GM12878 (cell line): ENCODE results near the gene SLC38A1. TPM values are rescaled to one million over a fixed set of nuclear protein-coding genes. Genes with fewer than 3 reads are reported as not detected.

Source experiments
- ATAC-seq: fragments of 200-7000 bp; cut with Tn5 transposase; 3 replicates; pipeline ENCODE4 v1.9.1; 2020; ENCODE audit warnings: mild to moderate bottlenecking, moderate library complexity
- BruUV-seq: library from RNA; stranded (reverse); fragments of 400-500 nt; replicated peaks from 2 replicates; lab custom pipeline; 2021; lab: Mats Ljungman, UMichigan
- CTCF ChIA-PET: fragments of 300-600 bp; sonication (Branson Sonifier 250); formaldehyde crosslinking; extraction: SDS; loops from one replicate; lab custom pipeline; 2021; ENCODE audit warnings: inconsistent platforms; lab: Yijun Ruan, JAX
- POLR2A ChIA-PET: fragments of 350-600 bp; formaldehyde crosslinking; extraction: SDS; loops from one replicate; lab custom pipeline; 2021; ENCODE audit warnings: inconsistent platforms; lab: Charles Lee
- RAD21 ChIA-PET: fragments of 300-600 bp; sonication (Branson Sonifier 250); formaldehyde crosslinking; loops from one replicate; lab custom pipeline; 2023; ENCODE audit warnings: antibody characterized with exemption; ENCODE audit not compliant: unreplicated experiment; lab: Charles Lee
- SMC1A ChIA-PET: fragments of 300-600 bp; sonication (Branson Sonifier 250); formaldehyde crosslinking; loops from one replicate; lab custom pipeline; 2023; ENCODE audit not compliant: unreplicated experiment, uncharacterized antibody; lab: Charles Lee
- DNase-seq: peaks from one replicate; pipeline ENCODE4 v3.0.0-alpha.2; 2011; ENCODE audit warnings: low read depth, low spot score
- FAIRE-seq: peaks from 3 replicates; lab custom pipeline; 2011; peaks lifted over from hg19 to GRCh38; lab: Jason Lieb, UNC
- H2AFZ ChIP-seq: 2 replicates; pipeline ENCODE4 v1.6.0; 2011; ENCODE audit warnings: low read depth, low read length, control low read depth; ENCODE audit not compliant: control insufficient read depth
- H3K27ac ChIP-seq: 2 replicates; pipeline ENCODE4 v1.5.1; 2011; ENCODE audit warnings: control low read depth; ENCODE audit not compliant: control insufficient read depth, insufficient read depth
- H3K27me3 ChIP-seq, 2 experiments: replicated peaks in 1 of 2; 2 replicates each; pipeline versions ENCODE4 v1.6.0 to v1.6.1; 2011; ENCODE audit warnings: low read length in 1 of 2; ENCODE audit not compliant: control insufficient read depth in 2 of 2, insufficient read depth in 2 of 2
- H3K36me3 ChIP-seq, 2 experiments: 2 replicates each; pipeline ENCODE4 v1.5.1; 2011; ENCODE audit warnings: low read length in 1 of 2; ENCODE audit not compliant: control insufficient read depth in 2 of 2, insufficient read depth in 2 of 2
- H3K4me1 ChIP-seq: 2 replicates; pipeline ENCODE4 v1.6.1; 2011; ENCODE audit warnings: mild to moderate bottlenecking, low read length, moderate library complexity, mixed read lengths; ENCODE audit not compliant: control insufficient read depth, insufficient read depth
- H3K4me2 ChIP-seq: 2 replicates; pipeline ENCODE4 v1.6.0; 2011; ENCODE audit warnings: control low read depth; ENCODE audit not compliant: control insufficient read depth, insufficient read depth
- H3K4me3 ChIP-seq: fragments of 200-600 bp; sonication (generic); 2 replicates; pipeline ENCODE4 v1.5.1; 2016
- H3K79me2 ChIP-seq: 2 replicates; pipeline ENCODE4 v1.6.0; 2011; ENCODE audit warnings: low read length; ENCODE audit not compliant: control insufficient read depth, insufficient read depth
- H3K9ac ChIP-seq: 2 replicates; pipeline ENCODE4 v1.8.0; 2011; ENCODE audit warnings: low read length, control low read depth, mixed read lengths; ENCODE audit not compliant: control insufficient read depth, insufficient read depth
- H3K9me3 ChIP-seq: replicated peaks from 3 replicates; pipeline ENCODE4 v1.5.1; 2011; ENCODE audit warnings: mild to moderate bottlenecking, low read length; ENCODE audit not compliant: control insufficient read depth, insufficient read depth
- H4K20me1 ChIP-seq: 2 replicates; pipeline ENCODE4 v1.6.0; 2011; ENCODE audit not compliant: control insufficient read depth, insufficient read depth
- ASH2L ChIP-seq: fragments of 300-600, 200-600 bp; sonication (generic); IDR thresholded peaks from 2 replicates; pipeline ENCODE4 v1.6.1; 2017; ENCODE audit warnings: low read depth, mild to moderate bottlenecking, borderline replicate concordance
- CREM ChIP-seq: IDR thresholded peaks from 2 replicates; pipeline ENCODE4 v1.6.1; 2014; ENCODE audit warnings: antibody characterized with exemption, low read depth
- HCFC1 ChIP-seq: fragments of 150-350 bp; IDR thresholded peaks from 2 replicates; pipeline ENCODE4 v1.6.1; 2014; ENCODE audit warnings: low read length
- KAT2A ChIP-seq: conservative IDR thresholded peaks from 2 replicates; pipeline ENCODE4 v1.6.1; 2011; ENCODE audit warnings: low read depth, low read length; ENCODE audit not compliant: control insufficient read depth
- KLF5 ChIP-seq: fragments of 450-650 bp; IDR thresholded peaks from 2 replicates; pipeline ENCODE4 v1.6.1; 2014; ENCODE audit warnings: mild to moderate bottlenecking; ENCODE audit not compliant: partially characterized antibody
- POLR2A ChIP-seq: IDR thresholded peaks from 2 replicates; pipeline ENCODE4 v1.6.1; 2011; ENCODE audit warnings: low read depth, mild to moderate bottlenecking, low read length
- RAD21 ChIP-seq: IDR thresholded peaks from 2 replicates; pipeline ENCODE4 v1.6.1; 2011; ENCODE audit warnings: mild to moderate bottlenecking, low read depth, low read length, moderate library complexity; ENCODE audit not compliant: insufficient read depth
- SMARCA5 ChIP-seq: fragments of 450-650 bp; IDR thresholded peaks from 2 replicates; pipeline ENCODE4 v1.6.1; 2017; ENCODE audit warnings: mild to moderate bottlenecking
- SP1 ChIP-seq: IDR thresholded peaks from one replicate; pipeline ENCODE4 v1.6.1; 2011; ENCODE audit warnings: low read depth, low read length
- SPI1 ChIP-seq: IDR thresholded peaks from 2 replicates; pipeline ENCODE4 v1.6.1; 2011; ENCODE audit warnings: low read depth, mild to moderate bottlenecking, low read length, moderate library complexity, borderline replicate concordance; ENCODE audit not compliant: insufficient read depth
- STAT3 ChIP-seq: IDR thresholded peaks from 2 replicates; pipeline ENCODE4 v1.6.1; 2011; ENCODE audit warnings: low read depth, low read length, improper control_type of control experiment
- SUPT20H ChIP-seq: IDR thresholded peaks from 2 replicates; pipeline ENCODE4 v1.6.1; 2011; ENCODE audit warnings: low read depth, mild to moderate bottlenecking, low read length, moderate library complexity, borderline replicate concordance; ENCODE audit not compliant: control insufficient read depth
- SUZ12 ChIP-seq: fragments of 200-600 bp; sonication (generic); IDR thresholded peaks from one replicate; pipeline ENCODE4 v1.6.1; 2018; ENCODE audit warnings: antibody characterized with exemption, mild to moderate bottlenecking; ENCODE audit not compliant: unreplicated experiment
- YY1 ChIP-seq: IDR thresholded peaks from 2 replicates; pipeline ENCODE4 v1.6.1; 2011; ENCODE audit warnings: low read depth, mild to moderate bottlenecking, low read length
- WGBS: methylation state at CpG from one replicate; pipeline ENCODE4 v1.1.6; 2016; ENCODE audit warnings: low lambda C conversion rate; ENCODE audit not compliant: insufficient replicate concordance, insufficient coverage; ENCODE audit errors: missing lambda C conversion rate; 5-methylcytosine and 5-hydroxymethylcytosine counted together
- in situ Hi-C: fragments of 300-500 bp; cut with MboI; formaldehyde crosslinking; loops from 9 replicates; pipeline ENCODE4 v1.14.3; 2018; ENCODE audit warnings: mixed read lengths
- intact Hi-C: fragments of 100-400 bp; cut with micrococcal nuclease; formaldehyde crosslinking; loops from one replicate; pipeline ENCODE4 v1.14.2; 2022; ENCODE audit not compliant: unreplicated experiment
- polyA plus RNA-seq, 11 experiments: library from polyadenylated mRNA; depleted of rRNA in 4 of 11; unstranded in 6 of 11; stranded (reverse) in 5 of 11; fragments of >200 nt; fragmentation: Nextera tagmentation in 4 of 11; fragmentation: Illumina TruSeq in 1 of 11; extraction: Ambion mirVana in 4 of 11; extraction: Trizol in 1 of 11; gene quantifications; 1 replicate in 1 of 11; 2 replicates in 10 of 11; pipeline versions ENCODE4 v1.2.1 to v1.2.3, GENCODE V29; 2011 to 2016; ENCODE audit warnings: inconsistent platforms in 2 of 11, missing spikeins in 2 of 11, low read depth in 1 of 11
- total RNA-seq, 4 experiments: library from RNA; depleted of rRNA in 3 of 4; stranded (reverse); fragments of >200 nt in 3 of 4; fragmentation: Illumina TruSeq in 1 of 4; extraction: Trizol in 1 of 4; gene quantifications; 2 replicates each; pipeline versions ENCODE4 v1.2.1 to v1.2.3, GENCODE V29; 2013 to 2021
- TF ChIP-seq, protein P1 (sequence below): fragments of 450-650 bp; formaldehyde crosslinking; IDR thresholded peaks from 2 replicates; pipeline ENCODE4 v1.4.0; 2022; ENCODE audit warnings: mild to moderate bottlenecking, moderate library complexity
- TF ChIP-seq, protein P2 (sequence below): fragments of 450-650 bp; IDR thresholded peaks from 2 replicates; pipeline ENCODE4 v1.6.1; 2016; ENCODE audit warnings: mild to moderate bottlenecking, moderate library complexity, borderline replicate concordance
- TF ChIP-seq, protein P3 (sequence below): fragments of 150-350 bp; IDR thresholded peaks from 2 replicates; pipeline ENCODE4 v1.6.1; 2014; ENCODE audit warnings: mild to moderate bottlenecking, low read depth, low read length

The SLC38A1 gene
- total and polyA plus RNA-seq, 10 of the 15 experiments (the other 5 are each of a cell fraction or from before 2014, with no cell fraction given), result 38.1 to 191 (median 144) TPM

DNA sequence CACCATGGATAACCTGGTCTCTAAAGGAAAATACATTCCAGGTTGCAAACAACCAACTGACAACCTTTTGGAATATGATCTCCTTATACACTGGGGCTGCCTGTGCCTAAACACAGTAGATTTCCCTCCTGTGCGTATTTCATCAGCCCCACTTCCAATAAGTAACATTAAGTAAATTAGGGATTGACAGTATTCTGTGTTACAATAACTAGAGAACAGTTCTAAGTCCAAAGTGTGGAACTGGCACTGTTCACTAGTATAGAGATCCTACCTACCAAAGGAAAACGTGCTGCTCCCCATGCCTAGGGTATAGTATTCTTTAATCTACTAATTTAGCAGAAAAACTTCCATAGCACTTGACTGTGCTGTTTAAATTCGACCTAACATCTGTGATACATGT, 82.8 kb downstream of the SLC38A1 start:
- ChIA-PET SMC1A (interaction anchor here (0.6 to 16.4 kb wide), 9 partner anchors 9 to 669 kb away, joined by 3 to 377 read pairs (median 5); no protein-coding TSS in a partner anchor), CTCF (interaction anchor here (0.9 to 4.7 kb wide), 7 partner anchors 9 to 115 kb away, joined by 3 to 33 read pairs (median 4); no protein-coding TSS in a partner anchor), RAD21 (interaction anchor here (1.1 to 2.8 kb wide), 8 partner anchors 16 to 78 kb away, joined by 3 to 12 read pairs (median 4); no protein-coding TSS in a partner anchor), POLR2A (interaction anchor here (1.0 to 2.8 kb wide), 8 partner anchors 10 to 77 kb away, joined by 3 to 9 read pairs (median 6); no protein-coding TSS in a partner anchor)
- no peak for FAIRE-seq
- BruUV-seq, result no TSS peak
- Histone ChIP-seq H2AFZ (no peak overlapping the region), H3K27me3 (no peaks in the 10 kb centered on the region), H4K20me1 (no peaks in the 10 kb centered on the region), H3K79me2 (no peaks in the 10 kb centered on the region), H3K9me3 (no peaks in the 10 kb centered on the region; the same call in 2 of the 3 replicates), H3K4me1 (peaks cover 8% of the 10 kb centered on the region; the same call in 1 of the 2 replicates), H3K27ac (no peak overlapping the region), H3K9ac (no peak overlapping the region), H3K4me3 (no peak overlapping the region), H3K36me3 (peaks cover 0 to 8% of the 10 kb centered on the region in 2 experiments; a peak in 3 of 4 replicates), H3K4me2 (no peak overlapping the region)
- WGBS, result 65% methylated on average over 3 of the region's 3 CpGs
- in situ Hi-C loops (no loop called here), intact Hi-C loops (no loop called here)
- no peak for DNase-seq
- no peak for ATAC-seq
- TF ChIP-seq SP1 (no peak), KAT2A (no peak), KLF5 (no peak), POLR2A (no peak), CREM (no peak), RAD21 (no peak), SPI1 (no peak), STAT3 (no peak), HCFC1 (no peak), SMARCA5 (no peak), SUPT20H (no peak), YY1 (no peak), SUZ12 (no peak), ASH2L (no peak)
- TF ChIP-seq, protein P1, sequence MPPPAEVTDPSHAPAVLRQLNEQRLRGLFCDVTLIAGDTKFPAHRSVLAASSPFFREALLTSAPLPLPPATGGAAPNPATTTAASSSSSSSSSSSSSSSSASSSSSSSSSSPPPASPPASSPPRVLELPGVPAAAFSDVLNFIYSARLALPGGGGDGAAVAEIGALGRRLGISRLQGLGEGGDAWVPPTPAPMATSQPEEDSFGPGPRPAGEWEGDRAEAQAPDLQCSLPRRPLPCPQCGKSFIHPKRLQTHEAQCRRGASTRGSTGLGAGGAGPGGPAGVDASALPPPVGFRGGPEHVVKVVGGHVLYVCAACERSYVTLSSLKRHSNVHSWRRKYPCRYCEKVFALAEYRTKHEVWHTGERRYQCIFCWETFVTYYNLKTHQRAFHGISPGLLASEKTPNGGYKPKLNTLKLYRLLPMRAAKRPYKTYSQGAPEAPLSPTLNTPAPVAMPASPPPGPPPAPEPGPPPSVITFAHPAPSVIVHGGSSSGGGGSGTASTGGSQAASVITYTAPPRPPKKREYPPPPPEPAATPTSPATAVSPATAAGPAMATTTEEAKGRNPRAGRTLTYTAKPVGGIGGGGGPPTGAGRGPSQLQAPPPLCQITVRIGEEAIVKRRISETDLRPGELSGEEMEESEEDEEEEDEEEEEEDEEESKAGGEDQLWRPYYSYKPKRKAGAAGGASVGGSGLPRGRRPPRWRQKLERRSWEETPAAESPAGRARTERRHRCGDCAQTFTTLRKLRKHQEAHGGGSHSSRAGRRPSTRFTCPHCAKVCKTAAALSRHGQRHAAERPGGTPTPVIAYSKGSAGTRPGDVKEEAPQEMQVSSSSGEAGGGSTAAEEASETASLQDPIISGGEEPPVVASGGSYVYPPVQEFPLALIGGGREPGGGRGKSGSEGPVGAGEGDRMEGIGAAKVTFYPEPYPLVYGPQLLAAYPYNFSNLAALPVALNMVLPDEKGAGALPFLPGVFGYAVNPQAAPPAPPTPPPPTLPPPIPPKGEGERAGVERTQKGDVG (CRISPR knock-in tag), result no peak
- TF ChIP-seq, protein P2, sequence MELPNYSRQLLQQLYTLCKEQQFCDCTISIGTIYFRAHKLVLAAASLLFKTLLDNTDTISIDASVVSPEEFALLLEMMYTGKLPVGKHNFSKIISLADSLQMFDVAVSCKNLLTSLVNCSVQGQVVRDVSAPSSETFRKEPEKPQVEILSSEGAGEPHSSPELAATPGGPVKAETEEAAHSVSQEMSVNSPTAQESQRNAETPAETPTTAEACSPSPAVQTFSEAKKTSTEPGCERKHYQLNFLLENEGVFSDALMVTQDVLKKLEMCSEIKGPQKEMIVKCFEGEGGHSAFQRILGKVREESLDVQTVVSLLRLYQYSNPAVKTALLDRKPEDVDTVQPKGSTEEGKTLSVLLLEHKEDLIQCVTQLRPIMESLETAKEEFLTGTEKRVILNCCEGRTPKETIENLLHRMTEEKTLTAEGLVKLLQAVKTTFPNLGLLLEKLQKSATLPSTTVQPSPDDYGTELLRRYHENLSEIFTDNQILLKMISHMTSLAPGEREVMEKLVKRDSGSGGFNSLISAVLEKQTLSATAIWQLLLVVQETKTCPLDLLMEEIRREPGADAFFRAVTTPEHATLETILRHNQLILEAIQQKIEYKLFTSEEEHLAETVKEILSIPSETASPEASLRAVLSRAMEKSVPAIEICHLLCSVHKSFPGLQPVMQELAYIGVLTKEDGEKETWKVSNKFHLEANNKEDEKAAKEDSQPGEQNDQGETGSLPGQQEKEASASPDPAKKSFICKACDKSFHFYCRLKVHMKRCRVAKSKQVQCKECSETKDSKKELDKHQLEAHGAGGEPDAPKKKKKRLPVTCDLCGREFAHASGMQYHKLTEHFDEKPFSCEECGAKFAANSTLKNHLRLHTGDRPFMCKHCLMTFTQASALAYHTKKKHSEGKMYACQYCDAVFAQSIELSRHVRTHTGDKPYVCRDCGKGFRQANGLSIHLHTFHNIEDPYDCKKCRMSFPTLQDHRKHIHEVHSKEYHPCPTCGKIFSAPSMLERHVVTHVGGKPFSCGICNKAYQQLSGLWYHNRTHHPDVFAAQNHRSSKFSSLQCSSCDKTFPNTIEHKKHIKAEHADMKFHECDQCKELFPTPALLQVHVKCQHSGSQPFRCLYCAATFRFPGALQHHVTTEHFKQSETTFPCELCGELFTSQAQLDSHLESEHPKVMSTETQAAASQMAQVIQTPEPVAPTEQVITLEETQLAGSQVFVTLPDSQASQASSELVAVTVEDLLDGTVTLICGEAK, result no peak
- TF ChIP-seq, protein P3, sequence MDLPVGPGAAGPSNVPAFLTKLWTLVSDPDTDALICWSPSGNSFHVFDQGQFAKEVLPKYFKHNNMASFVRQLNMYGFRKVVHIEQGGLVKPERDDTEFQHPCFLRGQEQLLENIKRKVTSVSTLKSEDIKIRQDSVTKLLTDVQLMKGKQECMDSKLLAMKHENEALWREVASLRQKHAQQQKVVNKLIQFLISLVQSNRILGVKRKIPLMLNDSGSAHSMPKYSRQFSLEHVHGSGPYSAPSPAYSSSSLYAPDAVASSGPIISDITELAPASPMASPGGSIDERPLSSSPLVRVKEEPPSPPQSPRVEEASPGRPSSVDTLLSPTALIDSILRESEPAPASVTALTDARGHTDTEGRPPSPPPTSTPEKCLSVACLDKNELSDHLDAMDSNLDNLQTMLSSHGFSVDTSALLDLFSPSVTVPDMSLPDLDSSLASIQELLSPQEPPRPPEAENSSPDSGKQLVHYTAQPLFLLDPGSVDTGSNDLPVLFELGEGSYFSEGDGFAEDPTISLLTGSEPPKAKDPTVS, result no peak
